GM12878 (cell line): Measurements from ENCODE around the gene PTGFRN.

Experiments used
- EED ChIP-seq: sonication (generic); IDR thresholded peaks from 2 replicates; pipeline ENCODE4 v1.6.1; 2016; ENCODE audit warnings: antibody characterized with exemption, low read depth
- EGR1 ChIP-seq, 2 experiments: IDR thresholded peaks; 1 replicate in 1 of 2; 2 replicates in 1 of 2; pipeline ENCODE4 v1.6.1; 2011 to 2012; ENCODE audit warnings: low read depth in 2 of 2, low read length in 2 of 2, borderline replicate concordance in 1 of 2, mild to moderate bottlenecking in 1 of 2, moderate library complexity in 1 of 2
- NFYB ChIP-seq: IDR thresholded peaks from 2 replicates; pipeline ENCODE4 v1.6.1; 2011; ENCODE audit warnings: low read depth, mild to moderate bottlenecking, low read length, improper control_type of control experiment, moderate library complexity; ENCODE audit not compliant: insufficient read depth

DNA sequence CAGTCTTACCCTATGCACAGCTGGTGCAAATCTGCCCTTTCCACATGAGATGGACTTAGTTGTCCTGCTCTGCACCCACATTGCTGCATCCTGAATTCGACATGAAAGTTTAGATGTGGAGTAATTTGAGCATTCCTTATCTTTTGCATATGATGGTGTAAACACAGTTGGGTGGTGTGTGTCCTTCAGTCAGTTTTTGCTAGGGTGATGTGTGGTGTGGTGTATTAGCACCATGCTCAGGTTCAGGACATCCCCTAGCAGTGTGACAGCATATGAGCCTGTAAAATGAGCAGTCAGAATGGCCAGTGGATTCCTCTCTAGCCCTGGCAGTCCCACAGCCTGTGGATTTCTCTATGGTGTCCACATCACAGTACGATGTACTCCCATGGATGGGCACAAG, 49.3 kb downstream of the PTGFRN start:
- no peak for TF ChIP-seq NFYB
- no peak for TF ChIP-seq EGR1 (IDR thresholded peaks at IDR 0.05; ENCODE audit: borderline replicate concordance in 1 of 2, low read depth in 2 of 2, low read length in 2 of 2)
- TF ChIP-seq EED, result no peak
